ENCODE results near the gene ZNF662.

ZNF662 gene

DNA sequence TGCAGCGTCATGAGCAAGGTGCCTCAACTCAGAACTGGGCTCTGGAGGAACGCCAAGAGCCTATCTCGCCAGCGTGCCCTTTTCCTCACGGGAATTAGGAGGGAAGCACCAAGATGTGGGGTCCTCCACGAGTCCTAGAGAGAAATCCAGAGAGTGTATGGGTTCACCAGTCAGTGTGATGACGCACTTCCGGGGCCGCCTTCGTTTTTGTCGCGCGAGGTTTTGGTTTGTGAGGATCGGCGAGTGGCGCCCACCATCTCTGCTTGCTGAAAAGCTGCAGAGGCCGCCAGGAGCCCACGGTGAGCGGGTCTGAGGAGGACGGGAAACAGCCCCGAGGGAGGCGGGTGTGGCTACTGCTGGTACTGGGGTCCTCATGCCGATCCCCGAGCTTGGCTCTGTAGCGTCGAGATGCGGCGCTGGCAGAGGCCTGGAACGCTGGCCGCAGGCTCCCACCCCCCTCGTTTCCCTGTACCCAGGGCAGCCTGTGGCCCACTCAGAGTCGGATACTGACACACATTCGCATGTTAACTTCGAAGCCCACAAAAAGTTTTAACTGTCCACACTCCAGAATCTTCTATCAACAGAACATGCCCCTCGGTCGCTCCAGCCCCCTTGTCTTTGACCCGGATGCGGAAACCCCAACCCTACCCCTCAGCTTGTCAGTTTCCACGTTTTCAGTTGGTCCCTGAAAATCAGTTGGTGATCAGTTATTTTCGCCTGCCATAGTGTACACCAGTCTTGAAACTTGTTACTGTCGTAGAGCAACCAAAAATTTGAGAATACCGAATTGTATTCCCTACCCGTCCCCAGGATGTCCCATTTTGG lies 30.4 kb downstream of the ZNF662 start:
- DNase-seq (ENCODE audit: low read depth in 2 of 2): no peak

DNA sequence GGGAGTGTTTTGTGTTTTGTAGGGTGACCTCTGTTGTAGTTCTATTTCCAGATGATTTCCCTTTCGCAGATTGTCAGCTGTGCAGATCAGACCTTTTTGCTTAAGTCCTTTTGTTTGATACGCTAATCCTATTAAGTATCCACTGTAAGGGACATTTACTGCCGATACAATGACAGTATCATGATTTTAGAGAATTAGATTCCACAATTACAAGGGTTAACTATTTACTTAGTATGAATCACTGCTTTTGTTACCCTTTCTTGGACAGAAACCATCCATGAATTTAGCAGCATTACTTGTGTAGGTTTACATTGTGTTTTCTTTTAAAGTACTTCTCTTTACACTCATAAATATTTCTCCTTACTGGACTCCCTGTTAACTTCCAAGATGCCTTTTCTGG lies 31.4 kb downstream of the ZNF662 start:
- DNase-seq (ENCODE audit: low read depth in 2 of 2): no peak

DNA sequence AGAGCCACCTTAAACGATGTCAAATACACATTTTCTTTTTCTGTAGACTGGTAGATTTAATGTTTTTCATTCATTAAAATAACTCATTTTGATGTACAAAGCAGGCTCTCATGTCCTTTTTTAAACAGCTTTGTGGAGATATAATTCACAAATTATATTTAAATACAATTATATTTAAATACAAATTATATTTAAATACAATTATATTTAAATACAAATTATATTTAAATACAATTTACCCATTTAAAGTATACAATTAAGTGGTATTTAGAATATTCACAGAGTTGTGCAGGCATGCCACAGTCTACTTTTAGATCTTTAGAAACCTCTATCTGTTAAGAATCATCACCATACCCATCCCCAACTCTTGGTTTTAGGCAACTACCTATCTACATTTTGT lies 36.8 kb downstream of the ZNF662 start:
- no peak for DNase-seq (ENCODE audit: low read depth in 2 of 2)

DNA sequence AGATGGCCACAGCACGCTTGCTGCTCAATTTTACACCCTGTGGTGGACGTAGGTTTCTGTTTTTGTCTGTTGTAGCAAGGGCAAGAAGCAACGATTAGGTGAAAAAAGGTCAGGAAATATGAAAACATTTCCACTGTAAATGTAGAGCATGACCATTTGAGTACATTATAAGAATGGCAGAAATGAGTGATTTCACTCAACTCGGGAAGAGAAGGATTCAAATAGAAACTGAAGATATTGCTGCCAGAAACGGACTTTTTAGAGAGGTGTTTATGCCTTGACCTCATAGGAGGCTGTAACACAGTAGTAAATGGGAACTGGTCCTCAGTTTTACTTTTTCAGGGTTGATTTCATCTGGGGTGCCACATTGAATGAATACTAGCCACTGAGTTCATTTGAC lies 40.1 kb downstream of the ZNF662 start:
- DNase-seq (ENCODE audit: low read depth in 2 of 2): no peak

DNA sequence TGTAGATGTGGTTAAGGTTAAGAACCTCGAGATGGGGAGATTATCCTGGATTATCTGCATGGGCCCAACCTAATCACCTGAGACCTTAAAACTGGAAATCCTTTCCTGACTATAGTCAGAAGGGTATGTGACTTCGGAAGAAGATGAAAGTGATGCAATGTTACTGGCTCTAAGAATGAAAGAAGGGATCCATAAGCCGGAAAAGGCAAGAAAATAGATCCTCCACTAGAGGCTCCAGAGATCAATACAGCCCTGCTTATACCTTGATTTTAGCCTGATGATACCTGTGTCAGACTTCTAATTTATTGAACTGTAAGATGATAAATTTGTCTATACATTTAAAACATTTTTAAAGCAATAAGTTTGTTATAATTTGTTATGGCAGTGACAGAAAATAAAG lies 51.6 kb downstream of the ZNF662 start:
- DNase-seq (ENCODE audit: low read depth in 2 of 2): no peak

DNA sequence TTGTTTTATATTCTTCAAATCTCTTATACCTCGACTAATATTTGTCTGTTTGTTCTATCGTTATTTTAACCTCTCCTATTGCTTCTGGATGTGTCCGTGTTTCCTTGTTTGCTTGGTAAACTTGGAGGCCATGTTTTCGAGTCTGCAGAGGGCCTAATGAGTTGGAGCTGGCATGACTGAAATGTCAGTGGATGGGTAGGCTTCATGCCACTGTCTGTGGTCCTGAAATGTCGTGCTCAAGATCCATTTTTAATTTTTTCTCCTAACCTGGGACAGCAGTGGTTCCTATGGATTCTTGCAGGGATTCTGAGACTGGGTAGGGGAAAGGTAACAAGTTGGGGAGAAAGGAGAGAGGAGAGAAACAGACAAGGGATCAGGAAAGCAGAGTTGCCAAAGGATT lies 54.3 kb downstream of the ZNF662 start:
- no peak for DNase-seq (ENCODE audit: low read depth in 2 of 2)

DNA sequence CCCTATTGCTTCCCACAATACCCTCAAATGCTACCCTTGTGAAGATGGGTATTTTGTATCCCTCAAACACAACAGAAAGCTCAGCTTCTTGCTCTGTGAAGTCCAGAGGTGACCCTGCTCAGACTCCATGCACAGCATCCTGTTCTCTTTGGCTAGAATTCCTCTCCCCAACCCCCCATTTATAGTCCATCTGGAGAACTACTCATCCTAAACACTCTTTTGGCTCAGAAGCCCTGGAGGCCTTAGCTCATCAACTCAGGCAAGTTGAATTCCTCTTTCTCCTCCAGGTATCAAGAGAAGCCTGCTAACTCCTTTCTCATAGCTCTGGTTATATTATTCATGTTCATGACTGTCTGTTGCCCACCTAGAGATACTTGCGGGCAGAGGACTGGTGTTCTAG lies 54.8 kb downstream of the ZNF662 start:
- DNase-seq (ENCODE audit: low read depth in 2 of 2): no peak

DNA sequence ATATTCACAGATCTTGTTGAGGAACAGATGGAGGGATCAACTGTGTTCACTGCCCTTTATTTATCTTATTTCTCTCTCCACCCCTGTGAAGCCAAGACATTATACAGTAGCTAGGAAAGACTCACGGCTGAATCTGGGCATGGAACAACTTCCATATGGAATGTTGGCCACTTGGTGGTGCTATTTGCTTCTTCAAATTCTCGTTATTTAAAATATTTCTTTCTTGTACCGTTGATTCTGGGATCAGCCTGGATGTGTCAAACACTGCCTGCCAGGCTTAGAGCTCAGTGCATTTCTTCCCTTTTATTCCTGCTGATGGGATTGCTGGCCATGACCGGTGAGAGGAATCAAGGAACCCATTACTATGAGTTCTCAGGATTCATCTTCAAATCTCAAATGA lies 55.7 kb downstream of the ZNF662 start:
- no peak for DNase-seq (ENCODE audit: low read depth in 2 of 2)

DNA sequence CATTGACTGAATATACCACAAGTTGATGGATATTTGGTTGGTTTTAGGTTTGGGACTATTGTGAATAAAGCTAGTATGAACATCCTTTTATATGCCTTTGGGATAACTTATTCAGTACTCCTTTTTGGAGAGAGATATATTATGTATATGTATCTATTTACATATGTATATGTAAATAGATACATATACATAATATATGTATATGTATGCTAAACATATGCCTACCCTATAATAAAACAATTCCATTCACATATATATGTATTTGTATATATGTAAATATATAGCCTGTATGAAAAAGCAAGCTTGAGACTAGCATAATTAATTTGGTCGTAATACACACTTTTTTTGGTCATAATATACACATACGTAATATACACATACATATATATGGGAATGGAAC lies 57.3 kb downstream of the ZNF662 start:
- no peak for DNase-seq (ENCODE audit: low read depth in 2 of 2)

DNA sequence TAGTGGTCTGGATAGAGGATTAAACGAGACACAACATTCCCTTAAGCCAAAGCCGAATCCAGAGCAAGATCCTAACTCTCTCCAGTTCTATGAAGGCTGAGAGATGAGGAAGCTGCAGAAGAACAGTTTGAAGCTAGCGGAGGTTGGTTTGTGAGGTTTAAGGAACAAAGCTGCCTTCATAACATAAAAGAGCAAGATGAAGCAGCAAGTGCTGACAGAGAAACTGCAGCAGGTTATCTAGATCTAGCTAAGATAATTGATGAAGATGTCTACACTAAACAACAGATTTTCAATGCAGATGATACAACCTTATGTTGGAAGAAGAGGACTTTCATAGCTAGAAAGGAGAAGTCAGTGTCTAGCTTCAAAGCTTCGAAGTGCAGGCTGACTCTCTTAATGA lies 58.3 kb downstream of the ZNF662 start:
- DNase-seq (ENCODE audit: low read depth in 2 of 2): no peak
